ENCODE data around the gene OSBPL7.

- TF ChIP-seq CTCF (IDR thresholded peaks at IDR 0.05) = no peak
- TF ChIP-seq POLR2A (IDR thresholded peaks at IDR 0.05) = no peak
- no peak for TF ChIP-seq POLR2AphosphoS5 (IDR thresholded peaks at IDR 0.05)
- no peak for TF ChIP-seq EP300 (IDR thresholded peaks at IDR 0.05)
These were observed 17.1 kb downstream of the OSBPL7 start for GRCh38 chr17:47804461-47804860.

All from sigmoid colon (tissue), 4 donors.